Measurements from ENCODE around the gene RABGAP1L.

RABGAP1L gene

DNA sequence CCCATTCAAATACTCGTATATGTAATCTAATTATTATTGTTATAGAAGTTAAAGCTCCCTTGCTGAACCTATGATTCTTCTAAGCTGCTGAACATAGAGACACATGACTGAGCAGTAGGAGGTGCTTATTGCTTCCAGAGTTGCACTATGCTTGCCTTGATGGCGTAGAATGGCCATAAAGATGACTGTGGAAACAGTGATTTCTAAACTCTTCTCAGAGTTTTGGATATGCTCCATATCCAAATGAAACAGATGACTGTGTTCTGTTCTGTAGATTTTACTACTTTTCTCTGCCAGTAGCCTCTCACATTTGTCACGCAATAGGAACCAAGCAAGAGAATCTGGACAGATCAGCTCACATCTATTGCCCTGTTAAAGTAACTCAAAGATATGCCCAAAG, 752.3 kb downstream of the RABGAP1L start:
- CTCF ChIA-PET, result interaction anchor here (1.1 kb wide), 1 partner anchor 76 kb away, joined by 6 read pairs; no protein-coding TSS in a partner anchor
- TF ChIP-seq SCRT1 (tag by site-specific recombination; IDR thresholded peaks at IDR 0.05; ENCODE audit: borderline replicate concordance) (no peak), ZNF223 (tag by site-specific recombination; IDR thresholded peaks at IDR 0.05) (no peak), ZNF19 (tag by site-specific recombination; IDR thresholded peaks at IDR 0.05; ENCODE audit: low read depth) (no peak), TRIM28 (IDR thresholded peaks at IDR 0.05; ENCODE audit: borderline replicate concordance, low read length) (no peak), ZNF24 (tag by site-specific recombination; IDR thresholded peaks at IDR 0.05) (no peak), ZFHX2 (tag by site-specific recombination; conservative IDR thresholded peaks at IDR 0.05) (no peak), ZNF521 (tag by site-specific recombination; IDR thresholded peaks at IDR 0.05) (no peak), ZNF114 (tag by site-specific recombination; IDR thresholded peaks at IDR 0.05) (no peak), ZNF561 (tag by site-specific recombination; IDR thresholded peaks at IDR 0.05; ENCODE audit: borderline replicate concordance) (no peak), OVOL3 (tag by site-specific recombination; IDR thresholded peaks at IDR 0.05) (no peak), ZNF585B (tag by site-specific recombination; IDR thresholded peaks at IDR 0.05) (no peak), ZFP3 (tag by site-specific recombination; IDR thresholded peaks at IDR 0.05; ENCODE audit: low read depth) (no peak)
- TF ChIP-seq, protein P1, sequence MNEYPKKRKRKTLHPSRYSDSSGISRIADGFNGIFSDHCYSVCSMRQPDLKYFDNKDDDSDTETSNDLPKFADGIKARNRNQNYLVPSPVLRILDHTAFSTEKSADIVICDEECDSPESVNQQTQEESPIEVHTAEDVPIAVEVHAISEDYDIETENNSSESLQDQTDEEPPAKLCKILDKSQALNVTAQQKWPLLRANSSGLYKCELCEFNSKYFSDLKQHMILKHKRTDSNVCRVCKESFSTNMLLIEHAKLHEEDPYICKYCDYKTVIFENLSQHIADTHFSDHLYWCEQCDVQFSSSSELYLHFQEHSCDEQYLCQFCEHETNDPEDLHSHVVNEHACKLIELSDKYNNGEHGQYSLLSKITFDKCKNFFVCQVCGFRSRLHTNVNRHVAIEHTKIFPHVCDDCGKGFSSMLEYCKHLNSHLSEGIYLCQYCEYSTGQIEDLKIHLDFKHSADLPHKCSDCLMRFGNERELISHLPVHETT (tag by site-specific recombination; IDR thresholded peaks at IDR 0.05), result no peak

DNA sequence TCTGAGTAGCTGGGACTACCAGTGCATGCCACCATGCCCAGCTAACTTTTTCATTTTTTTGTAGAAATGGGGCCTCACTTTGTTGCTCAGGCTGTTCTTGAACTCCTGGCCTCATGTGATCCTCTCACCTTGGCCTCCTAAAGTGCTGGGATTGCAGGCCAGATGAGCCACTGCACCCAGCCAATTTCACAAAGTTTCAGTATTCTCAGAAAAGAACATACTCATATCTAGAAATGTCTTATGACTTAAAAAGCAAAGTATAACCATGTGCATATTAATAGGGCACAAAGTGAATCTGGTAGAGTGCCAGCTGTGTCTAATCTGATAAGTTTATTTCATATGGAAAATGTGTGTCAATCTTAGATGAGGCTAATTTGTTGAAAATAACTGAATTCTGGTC, 752.9 kb downstream of the RABGAP1L start:
- ChIA-PET POLR2A (no interaction called here), CTCF (no interaction called here)
- no peak for TF ChIP-seq ZFP41 (tag by site-specific recombination; IDR thresholded peaks at IDR 0.05; ENCODE audit: borderline replicate concordance)
- Histone ChIP-seq H3K4me3 (ENCODE audit: low read depth, low read length) (no peak overlapping the region), H3K9me3 (ENCODE audit: control insufficient read depth, insufficient read depth, low read depth, low read length) (no peaks in the 10 kb centered on the region), H3K27ac (ENCODE audit: extremely low read depth, low read depth, low read length) (no peak overlapping the region), H3K36me3 (ENCODE audit: control insufficient read depth in 2 of 2, insufficient read depth in 1 of 2, low read length in 2 of 2) (no peaks in the 10 kb centered on the region), H3K4me1 (ENCODE audit: control insufficient read depth, insufficient read depth, low read length) (peaks cover 4% of the 10 kb centered on the region; the same call in 1 of the 2 replicates)

More for the DNA sequence above, 752.3 kb downstream of the RABGAP1L start:
- no peaks in the 10 kb centered on the region for H3K9me3 ChIP-seq (ENCODE audit: control insufficient read depth, insufficient read depth, low read depth, low read length)
- H3K4me3 ChIP-seq (ENCODE audit: low read depth, low read length), result no peak overlapping the region
- POLR2A ChIA-PET, result no interaction called here
- no peaks in the 10 kb centered on the region for H3K36me3 ChIP-seq (ENCODE audit: control insufficient read depth in 2 of 2, insufficient read depth in 1 of 2, low read length in 2 of 2)
- no peak overlapping the region for H3K27ac ChIP-seq (ENCODE audit: extremely low read depth, low read depth, low read length)
- peaks cover 4% of the 10 kb centered on the region; the same call in 1 of the 2 replicates for H3K4me1 ChIP-seq (ENCODE audit: control insufficient read depth, insufficient read depth, low read length)

DNA sequence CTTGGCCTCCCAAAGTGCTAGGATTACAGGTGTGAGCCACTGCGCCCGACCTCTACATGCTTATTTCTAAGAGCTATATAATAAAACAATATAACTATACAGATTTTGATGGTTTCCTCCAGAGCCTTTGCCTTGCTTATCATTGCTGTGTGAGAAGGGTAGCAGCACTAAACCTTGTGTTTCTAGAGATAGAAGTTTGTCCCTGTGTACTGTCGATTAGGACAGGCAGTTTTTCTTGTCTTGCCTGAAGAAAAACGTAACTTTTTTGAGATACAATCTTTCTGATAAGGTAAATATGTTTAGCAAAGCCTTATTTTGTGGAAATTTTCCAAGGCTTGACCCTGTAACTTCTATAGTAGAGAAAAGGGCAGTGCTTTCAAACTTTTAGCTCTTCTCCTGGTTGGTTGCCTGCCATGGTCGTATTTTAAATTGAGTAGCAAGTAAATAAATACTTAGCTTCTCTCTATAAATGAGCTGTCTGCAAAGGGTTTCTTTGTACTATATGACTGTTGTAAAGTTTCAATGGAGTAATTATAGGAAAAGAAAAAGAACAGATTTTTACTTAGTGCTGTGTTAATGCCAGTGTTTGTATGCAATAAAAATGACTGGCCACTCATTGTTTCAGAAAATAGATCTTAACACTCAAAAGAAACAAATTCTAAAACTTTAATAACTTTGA, 754.0 kb downstream of the RABGAP1L start:
- CTCF ChIA-PET, result no interaction called here
- Histone ChIP-seq H3K4me1 (ENCODE audit: control insufficient read depth, insufficient read depth, low read length) (peaks cover 4% of the 10 kb centered on the region; the same call in 1 of the 2 replicates), H3K27ac (ENCODE audit: extremely low read depth, low read depth, low read length) (no peak overlapping the region; the same call in 1 of the 2 replicates), H3K4me3 (ENCODE audit: low read depth, low read length) (no peak overlapping the region), H3K9me3 (ENCODE audit: control insufficient read depth, insufficient read depth, low read depth, low read length) (no peaks in the 10 kb centered on the region), H3K36me3 (ENCODE audit: control insufficient read depth in 2 of 2, insufficient read depth in 1 of 2, low read length in 2 of 2) (no peaks in the 10 kb centered on the region)
- POLR2A ChIA-PET, result no interaction called here
- no peak for TF ChIP-seq ZNF433 (tag by site-specific recombination; IDR thresholded peaks at IDR 0.05; ENCODE audit: low read depth)
- TF ChIP-seq YY2 (tag by site-specific recombination; IDR thresholded peaks at IDR 0.05), result no peak
- TF ChIP-seq ZNF2 (tag by site-specific recombination; IDR thresholded peaks at IDR 0.05), result no peak
- TF ChIP-seq ZNF514 (tag by site-specific recombination; IDR thresholded peaks at IDR 0.05), result no peak
- TF ChIP-seq ZNF670 (tag by site-specific recombination; IDR thresholded peaks at IDR 0.05; ENCODE audit: low read depth), result no peak
- peak; percentile 44 for TF ChIP-seq FEZF1 (tag by site-specific recombination; IDR thresholded peaks at IDR 0.05)
- TF ChIP-seq ZNF121 (tag by site-specific recombination; IDR thresholded peaks at IDR 0.05), result no peak
- TF ChIP-seq, protein P2, sequence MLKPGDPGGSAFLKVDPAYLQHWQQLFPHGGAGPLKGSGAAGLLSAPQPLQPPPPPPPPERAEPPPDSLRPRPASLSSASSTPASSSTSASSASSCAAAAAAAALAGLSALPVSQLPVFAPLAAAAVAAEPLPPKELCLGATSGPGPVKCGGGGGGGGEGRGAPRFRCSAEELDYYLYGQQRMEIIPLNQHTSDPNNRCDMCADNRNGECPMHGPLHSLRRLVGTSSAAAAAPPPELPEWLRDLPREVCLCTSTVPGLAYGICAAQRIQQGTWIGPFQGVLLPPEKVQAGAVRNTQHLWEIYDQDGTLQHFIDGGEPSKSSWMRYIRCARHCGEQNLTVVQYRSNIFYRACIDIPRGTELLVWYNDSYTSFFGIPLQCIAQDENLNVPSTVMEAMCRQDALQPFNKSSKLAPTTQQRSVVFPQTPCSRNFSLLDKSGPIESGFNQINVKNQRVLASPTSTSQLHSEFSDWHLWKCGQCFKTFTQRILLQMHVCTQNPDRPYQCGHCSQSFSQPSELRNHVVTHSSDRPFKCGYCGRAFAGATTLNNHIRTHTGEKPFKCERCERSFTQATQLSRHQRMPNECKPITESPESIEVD (tag by site-specific recombination; IDR thresholded peaks at IDR 0.05), result peak; percentile 72
- no peak for TF ChIP-seq ZNF37A (tag by site-specific recombination; IDR thresholded peaks at IDR 0.05)
- TF ChIP-seq, protein P3, sequence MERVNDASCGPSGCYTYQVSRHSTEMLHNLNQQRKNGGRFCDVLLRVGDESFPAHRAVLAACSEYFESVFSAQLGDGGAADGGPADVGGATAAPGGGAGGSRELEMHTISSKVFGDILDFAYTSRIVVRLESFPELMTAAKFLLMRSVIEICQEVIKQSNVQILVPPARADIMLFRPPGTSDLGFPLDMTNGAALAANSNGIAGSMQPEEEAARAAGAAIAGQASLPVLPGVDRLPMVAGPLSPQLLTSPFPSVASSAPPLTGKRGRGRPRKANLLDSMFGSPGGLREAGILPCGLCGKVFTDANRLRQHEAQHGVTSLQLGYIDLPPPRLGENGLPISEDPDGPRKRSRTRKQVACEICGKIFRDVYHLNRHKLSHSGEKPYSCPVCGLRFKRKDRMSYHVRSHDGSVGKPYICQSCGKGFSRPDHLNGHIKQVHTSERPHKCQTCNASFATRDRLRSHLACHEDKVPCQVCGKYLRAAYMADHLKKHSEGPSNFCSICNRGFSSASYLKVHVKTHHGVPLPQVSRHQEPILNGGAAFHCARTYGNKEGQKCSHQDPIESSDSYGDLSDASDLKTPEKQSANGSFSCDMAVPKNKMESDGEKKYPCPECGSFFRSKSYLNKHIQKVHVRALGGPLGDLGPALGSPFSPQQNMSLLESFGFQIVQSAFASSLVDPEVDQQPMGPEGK (tag by site-specific recombination; IDR thresholded peaks at IDR 0.05), result no peak
- TF ChIP-seq, protein P4, sequence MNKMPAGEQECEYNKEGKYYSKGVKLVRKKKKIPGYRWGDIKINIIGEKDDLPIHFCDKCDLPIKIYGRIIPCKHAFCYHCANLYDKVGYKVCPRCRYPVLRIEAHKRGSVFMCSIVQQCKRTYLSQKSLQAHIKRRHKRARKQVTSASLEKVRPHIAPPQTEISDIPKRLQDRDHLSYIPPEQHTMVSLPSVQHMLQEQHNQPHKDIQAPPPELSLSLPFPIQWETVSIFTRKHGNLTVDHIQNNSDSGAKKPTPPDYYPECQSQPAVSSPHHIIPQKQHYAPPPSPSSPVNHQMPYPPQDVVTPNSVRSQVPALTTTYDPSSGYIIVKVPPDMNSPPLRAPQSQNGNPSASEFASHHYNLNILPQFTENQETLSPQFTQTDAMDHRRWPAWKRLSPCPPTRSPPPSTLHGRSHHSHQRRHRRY (tag by site-specific recombination; IDR thresholded peaks at IDR 0.05), result no peak
- no peak for TF ChIP-seq ZFHX2 (tag by site-specific recombination; conservative IDR thresholded peaks at IDR 0.05)
- TF ChIP-seq, protein P1 (tag by site-specific recombination; IDR thresholded peaks at IDR 0.05), result no peak

Data from HEK293 (cell line).